Measurements from ENCODE around the gene CARD14.

GRCh38 chr17:80223142-80223815 lies 53.4 kb downstream of the CARD14 start:
- TF ChIP-seq POLR2A (IDR thresholded peaks at IDR 0.05) (no peak), CTCF (IDR thresholded peaks at IDR 0.05) (no peak)

Data from right lobe of liver (tissue), 4 donors.